A673 (cell line): ENCODE data around the gene ISLR. TPM values are rescaled to one million over a fixed set of nuclear protein-coding genes. Genes with fewer than 3 reads are reported as not detected.

ENCODE experiments used
- BruUV-seq: library from RNA; stranded (reverse); fragments of 400-500 nt; replicated peaks from 2 replicates; lab custom pipeline; 2021; lab: Mats Ljungman, UMichigan
- CTCF ChIA-PET: fragments of 300-600 bp; sonication (Branson Sonifier 250); formaldehyde crosslinking; loops from one replicate; lab custom pipeline; 2022; ENCODE audit warnings: antibody characterized with exemption; lab: Charles Lee
- POLR2A ChIA-PET: fragments of 300-600 bp; sonication (Branson Sonifier 250); formaldehyde crosslinking; loops from one replicate; lab custom pipeline; 2022; ENCODE audit warnings: antibody characterized with exemption; ENCODE audit not compliant: low non-redundant PET; lab: Charles Lee
- DNase-seq: peaks from one replicate; pipeline ENCODE4 v3.0.0-alpha.2; 2015; ENCODE audit warnings: low spot score
- H3K27ac ChIP-seq: fragments of 200-600 bp; sonication (generic); 2 replicates; pipeline ENCODE4 v1.5.1; 2016; ENCODE audit warnings: mixed run types, low read depth, mild to moderate bottlenecking, mixed read lengths, antibody characterized with exemption, low read length; ENCODE audit not compliant: poor library complexity, severe bottlenecking
- H3K27me3 ChIP-seq: fragments of 200-600 bp; sonication (generic); replicated peaks from 2 replicates; pipeline ENCODE4 v1.6.1; 2017; ENCODE audit warnings: mixed run types, low read depth, mild to moderate bottlenecking, mixed read lengths, antibody characterized with exemption, low read length; ENCODE audit not compliant: insufficient read depth, poor library complexity
- H3K36me3 ChIP-seq: fragments of 200-600 bp; sonication (generic); 2 replicates; pipeline ENCODE4 v1.6.1; 2016; ENCODE audit warnings: mixed run types, mild to moderate bottlenecking, mixed read lengths, antibody characterized with exemption, low read length; ENCODE audit not compliant: insufficient read depth, poor library complexity, severe bottlenecking
- H3K4me1 ChIP-seq: fragments of 200-600 bp; sonication (generic); 2 replicates; pipeline ENCODE4 v1.6.1; 2017; ENCODE audit warnings: mixed run types, mild to moderate bottlenecking, mixed read lengths, antibody characterized with exemption, low read length; ENCODE audit not compliant: insufficient read depth, poor library complexity, severe bottlenecking
- H3K4me3 ChIP-seq: fragments of 200-600 bp; sonication (generic); 2 replicates; pipeline ENCODE4 v1.5.1; 2016; ENCODE audit warnings: low read depth, mixed run types, mild to moderate bottlenecking, mixed read lengths, low read length; ENCODE audit not compliant: poor library complexity, severe bottlenecking
- H3K9me3 ChIP-seq: fragments of 200-600 bp; sonication (generic); 2 replicates; pipeline ENCODE4 v1.6.1; 2016; ENCODE audit warnings: mixed run types, low read depth, mild to moderate bottlenecking, mixed read lengths, antibody characterized with exemption, low read length; ENCODE audit not compliant: poor library complexity, severe bottlenecking
- CTCF ChIP-seq: fragments of 300-800, 200-600 bp; sonication (generic); conservative IDR thresholded peaks from 2 replicates; pipeline ENCODE4 v1.5.1; 2017; ENCODE audit warnings: low read depth, mild to moderate bottlenecking, antibody characterized with exemption, low read length, moderate library complexity, mixed read lengths
- EZH2 ChIP-seq: fragments of 200-600 bp; sonication (generic); IDR thresholded peaks from 2 replicates; pipeline ENCODE4 v1.6.1; 2017; ENCODE audit warnings: borderline replicate concordance, low read depth, mild to moderate bottlenecking, mixed read lengths, antibody characterized with exemption, low read length; ENCODE audit not compliant: poor library complexity, severe bottlenecking
- intact Hi-C: fragments of 100-400 bp; cut with micrococcal nuclease; formaldehyde crosslinking; loops from one replicate; pipeline ENCODE4 v1.10.0; 2022; ENCODE audit not compliant: unreplicated experiment
- total RNA-seq: library from RNA; stranded (reverse); gene quantifications from 2 replicates; pipeline ENCODE4 v1.2.3, GENCODE V29; 2021

ISLR gene
- total RNA-seq, 1 experiment from 2014 or later = 0.41 TPM

- ChIA-PET CTCF (no interaction called here), POLR2A (no interaction called here)
- Histone ChIP-seq H3K4me1 (peaks cover 10% of the 10 kb centered on the region), H3K36me3 (no peaks in the 10 kb centered on the region), H3K9me3 (no peaks in the 10 kb centered on the region), H3K27me3 (no peaks in the 10 kb centered on the region), H3K27ac (no peak overlapping the region), H3K4me3 (no peak overlapping the region)
- no TSS peak for BruUV-seq
- intact Hi-C loops = no loop called here
- TF ChIP-seq EZH2 (no peak), CTCF (no peak)
- no peak for DNase-seq
These were observed 6.7 kb downstream of the ISLR start for GRCh38 chr15:74179983-74180880.

GRCh38 chr15:74180881-74181602 lies 7.5 kb downstream of the ISLR start:
- Histone ChIP-seq H3K27ac (no peak overlapping the region), H3K36me3 (no peaks in the 10 kb centered on the region), H3K9me3 (no peaks in the 10 kb centered on the region), H3K4me3 (no peak overlapping the region), H3K4me1 (peaks cover 10% of the 10 kb centered on the region), H3K27me3 (no peaks in the 10 kb centered on the region)
- ChIA-PET CTCF (no interaction called here), POLR2A (no interaction called here)
- DNase-seq = no peak
- no TSS peak for BruUV-seq
- intact Hi-C loops = no loop called here
- no peak for TF ChIP-seq CTCF
- TF ChIP-seq EZH2 = no peak

- BruUV-seq = no TSS peak
- DNase-seq = no peak
- ChIA-PET CTCF (no interaction called here), POLR2A (no interaction called here)
- H3K36me3 ChIP-seq = no peaks in the 10 kb centered on the region
- H3K4me1 ChIP-seq = peaks cover 10% of the 10 kb centered on the region
- intact Hi-C loops = no loop called here
- TF ChIP-seq CTCF (no peak), EZH2 (no peak)
- H3K4me3 ChIP-seq = no peak overlapping the region
- no peaks in the 10 kb centered on the region for H3K9me3 ChIP-seq
- no peaks in the 10 kb centered on the region for H3K27me3 ChIP-seq
- H3K27ac ChIP-seq = no peak overlapping the region
These were observed 8.6 kb downstream of the ISLR start for GRCh38 chr15:74182131-74182530.
